Stimulated activated CD4-positive, alpha-beta T cell treated with anti-CD3 and anti-CD28 coated beads, TNF-alpha, amount 100 ng/mL, for 1 hour (primary cell): ENCODE results near the gene ALCAM.

Source experiments
- DNase-seq, 3 donors: peaks; one replicate each; pipeline ENCODE4 v3.0.0-alpha.2; 2020; ENCODE audit warnings: low read depth in 3 of 3, low spot score in 1 of 3

The ALCAM gene

GRCh38 chr3:105480768-105481167 is 114.1 kb downstream of the ALCAM start:
- no peak for DNase-seq

GRCh38 chr3:105483476-105483875 is 116.8 kb downstream of the ALCAM start:
- DNase-seq = no peak

GRCh38 chr3:105490045-105490444 is 123.3 kb downstream of the ALCAM start:
- no peak for DNase-seq

- DNase-seq = no peak
These were observed 126.7 kb downstream of the ALCAM start for GRCh38 chr3:105493305-105493892.

GRCh38 chr3:105495021-105495420 is 128.3 kb downstream of the ALCAM start:
- no peak for DNase-seq

GRCh38 chr3:105496343-105496742 is 129.6 kb downstream of the ALCAM start:
- DNase-seq = no peak

GRCh38 chr3:105497386-105497785 is 130.7 kb downstream of the ALCAM start:
- DNase-seq = no peak

GRCh38 chr3:105499961-105500360 is 133.3 kb downstream of the ALCAM start:
- no peak for DNase-seq

GRCh38 chr3:105502333-105502732 is 135.6 kb downstream of the ALCAM start:
- DNase-seq = no peak

GRCh38 chr3:105503191-105503593 is 136.5 kb downstream of the ALCAM start:
- no peak for DNase-seq

- DNase-seq = no peak
These were observed 137.8 kb downstream of the ALCAM start for GRCh38 chr3:105504440-105504951.

- no peak for DNase-seq
These were observed 138.5 kb downstream of the ALCAM start for GRCh38 chr3:105505170-105505569.

GRCh38 chr3:105511031-105511430 is 144.3 kb downstream of the ALCAM start:
- DNase-seq = no peak

GRCh38 chr3:105512061-105512460 is 145.4 kb downstream of the ALCAM start:
- DNase-seq = no peak

GRCh38 chr3:105513042-105513441 is 146.3 kb downstream of the ALCAM start:
- DNase-seq = no peak

GRCh38 chr3:105513886-105514285 is 147.2 kb downstream of the ALCAM start:
- no peak for DNase-seq

- DNase-seq = no peak
These were observed 148.7 kb downstream of the ALCAM start for GRCh38 chr3:105515372-105515771.

GRCh38 chr3:105516972-105517371 is 150.3 kb downstream of the ALCAM start:
- DNase-seq = no peak

GRCh38 chr3:105518203-105518602 is 151.5 kb downstream of the ALCAM start:
- no peak for DNase-seq

GRCh38 chr3:105518806-105519418 is 152.2 kb downstream of the ALCAM start:
- DNase-seq = no peak

GRCh38 chr3:105521770-105522169 is 155.1 kb downstream of the ALCAM start:
- no peak for DNase-seq

- DNase-seq = no peak
These were observed 156.8 kb downstream of the ALCAM start for GRCh38 chr3:105523501-105523900.

- no peak for DNase-seq
These were observed 158.8 kb downstream of the ALCAM start for GRCh38 chr3:105525531-105525930.
